DOHH2 (cell line): ENCODE measurements around the gene SCN10A.

ENCODE experiments used
- H3F3A ChIP-seq: fragments of 200-600 bp; sonication (generic), shearing (Covaris generic); 2 replicates; pipeline ENCODE4 v1.6.0; 2016; ENCODE audit warnings: antibody characterized with exemption, mild to moderate bottlenecking; ENCODE audit not compliant: control insufficient read depth, insufficient read depth
- H3K27ac ChIP-seq: fragments of 200-600 bp; sonication (generic); 2 replicates; pipeline ENCODE4 v1.5.1; 2014; ENCODE audit warnings: low read depth, mild to moderate bottlenecking, low read length, moderate library complexity
- H3K27me3 ChIP-seq: fragments of 200-600 bp; sonication (generic); 2 replicates; pipeline ENCODE4 v1.6.1; 2014; ENCODE audit warnings: mild to moderate bottlenecking, low read length, mixed read lengths; ENCODE audit not compliant: control insufficient read depth
- H3K36me3 ChIP-seq: fragments of 200-600 bp; sonication (generic); 2 replicates; pipeline ENCODE4 v1.6.1; 2014; ENCODE audit warnings: mild to moderate bottlenecking, low read length, moderate library complexity, mixed read lengths; ENCODE audit not compliant: control insufficient read depth
- H3K4me1 ChIP-seq: fragments of 200-600 bp; sonication (generic); 2 replicates; pipeline ENCODE4 v1.6.1; 2014; ENCODE audit warnings: mild to moderate bottlenecking, low read length, mixed read lengths; ENCODE audit not compliant: control insufficient read depth
- H3K4me2 ChIP-seq: fragments of 200-600 bp; sonication (generic); 2 replicates; pipeline ENCODE4 v1.6.0; 2014; ENCODE audit warnings: mild to moderate bottlenecking, low read length, moderate library complexity
- H3K4me3 ChIP-seq: fragments of 200-600 bp; sonication (generic); 2 replicates; pipeline ENCODE4 v1.5.1; 2014; ENCODE audit warnings: mild to moderate bottlenecking, low read length, mixed read lengths
- H3K79me2 ChIP-seq: fragments of 200-600 bp; sonication (generic); 2 replicates; pipeline ENCODE4 v1.6.1; 2014; ENCODE audit warnings: mild to moderate bottlenecking, low read length, mixed read lengths; ENCODE audit not compliant: control insufficient read depth
- H3K9me2 ChIP-seq: fragments of 200-600 bp; sonication (generic); replicated peaks from 2 replicates; pipeline ENCODE4 v1.6.1; 2014; ENCODE audit warnings: mild to moderate bottlenecking, low read length, mixed read lengths; ENCODE audit not compliant: control insufficient read depth
- H3K9me3 ChIP-seq: fragments of 200-600 bp; sonication (generic); 2 replicates; pipeline ENCODE4 v1.6.1; 2014; ENCODE audit warnings: antibody characterized with exemption, low read length, mixed read lengths; ENCODE audit not compliant: control insufficient read depth, insufficient read depth
- H4K20me1 ChIP-seq: fragments of 200-600 bp; sonication (generic); 2 replicates; pipeline ENCODE4 v1.6.0; 2014; ENCODE audit warnings: low read depth, mild to moderate bottlenecking, antibody characterized with exemption, low read length, moderate library complexity; ENCODE audit not compliant: control insufficient read depth, insufficient read depth
- CTCF ChIP-seq: fragments of 200-600 bp; sonication (generic); IDR thresholded peaks from one replicate; pipeline ENCODE4 v1.5.1; 2014; ENCODE audit warnings: antibody characterized with exemption, mild to moderate bottlenecking, low read depth, low read length; ENCODE audit not compliant: poor library complexity, severe bottlenecking
- EZH2phosphoT487 ChIP-seq: fragments of 200-600 bp; sonication (generic); IDR thresholded peaks from 2 replicates; pipeline ENCODE4 v1.6.1; 2017; ENCODE audit warnings: borderline replicate concordance, mild to moderate bottlenecking, antibody characterized with exemption, low read length, moderate library complexity, mixed read lengths

Gene SCN10A

GRCh38 chr3:38730281-38730680 is 85.7 kb downstream of the SCN10A start:
- no peaks in the 10 kb centered on the region for H3K9me2 ChIP-seq
- H3K4me2 ChIP-seq, result no peak overlapping the region
- H3K36me3 ChIP-seq, result no peaks in the 10 kb centered on the region
- H3K27me3 ChIP-seq, result peaks cover 7% of the 10 kb centered on the region; the same call in 1 of the 2 replicates
- no peak overlapping the region for H3K4me3 ChIP-seq
- no peak overlapping the region for H3K27ac ChIP-seq
- no peaks in the 10 kb centered on the region for H3F3A ChIP-seq
- TF ChIP-seq EZH2phosphoT487 (no peak), CTCF (no peak)
- H3K4me1 ChIP-seq, result no peaks in the 10 kb centered on the region
- no peaks in the 10 kb centered on the region for H4K20me1 ChIP-seq
- no peaks in the 10 kb centered on the region for H3K79me2 ChIP-seq
- H3K9me3 ChIP-seq, result no peaks in the 10 kb centered on the region

- H3F3A ChIP-seq, result no peaks in the 10 kb centered on the region
- H3K27ac ChIP-seq, result no peak overlapping the region
- no peak for TF ChIP-seq CTCF
- no peak for TF ChIP-seq EZH2phosphoT487
- no peaks in the 10 kb centered on the region for H3K9me2 ChIP-seq
- H3K9me3 ChIP-seq, result no peaks in the 10 kb centered on the region
- H3K4me1 ChIP-seq, result no peaks in the 10 kb centered on the region
- no peaks in the 10 kb centered on the region for H3K36me3 ChIP-seq
- no peak overlapping the region for H3K4me2 ChIP-seq
- no peaks in the 10 kb centered on the region for H4K20me1 ChIP-seq
- H3K27me3 ChIP-seq, result peaks cover 7% of the 10 kb centered on the region; the same call in 1 of the 2 replicates
- no peaks in the 10 kb centered on the region for H3K79me2 ChIP-seq
- H3K4me3 ChIP-seq, result no peak overlapping the region
These were observed 88.0 kb downstream of the SCN10A start for GRCh38 chr3:38728008-38728407.

- H3K9me2 ChIP-seq, result no peaks in the 10 kb centered on the region
- peaks cover under 1% of the 10 kb centered on the region; the same call in 1 of the 2 replicates for H3K27me3 ChIP-seq
- H3K9me3 ChIP-seq, result no peaks in the 10 kb centered on the region
- H3K36me3 ChIP-seq, result no peaks in the 10 kb centered on the region
- TF ChIP-seq CTCF, result no peak
- no peak for TF ChIP-seq EZH2phosphoT487
- H3K4me1 ChIP-seq, result no peaks in the 10 kb centered on the region
- no peaks in the 10 kb centered on the region for H3K79me2 ChIP-seq
- no peak overlapping the region for H3K4me3 ChIP-seq
- H4K20me1 ChIP-seq, result no peaks in the 10 kb centered on the region
- H3F3A ChIP-seq, result no peaks in the 10 kb centered on the region
- no peak overlapping the region for H3K4me2 ChIP-seq
- no peak overlapping the region for H3K27ac ChIP-seq
These were observed 89.3 kb downstream of the SCN10A start for GRCh38 chr3:38726751-38727150.
